CD4-positive, alpha-beta T cell treated with Interleukin-17A for 1 hour (primary cell): ENCODE measurements around the gene PLXNB3.
"Not testable (repeated sequence)": the region's sequence is repeated elsewhere in the genome, so short reads cannot be mapped to it uniquely, and the experiment has no call there.

Experiments
- DNase-seq: peaks from one replicate; pipeline ENCODE4 v3.0.0-alpha.2; 2020

The PLXNB3 gene

GRCh38 chrX:153733651-153734240, 30.3 kb upstream of the PLXNB3 start:
- no peak for DNase-seq

GRCh38 chrX:153734871-153735270, 29.2 kb upstream of the PLXNB3 start:
- no peak for DNase-seq

- DNase-seq = peak; percentile 48
Observed at GRCh38 chrX:153735274-153735673, 28.8 kb upstream of the PLXNB3 start.

GRCh38 chrX:153736071-153736820, 27.8 kb upstream of the PLXNB3 start:
- no peak for DNase-seq

- DNase-seq = no peak
Observed at GRCh38 chrX:153736871-153737441, 27.1 kb upstream of the PLXNB3 start.

GRCh38 chrX:153738056-153738605, 25.9 kb upstream of the PLXNB3 start:
- DNase-seq = no peak

- DNase-seq = peak; percentile 20
Observed at GRCh38 chrX:153739754-153740486, 24.1 kb upstream of the PLXNB3 start.

- no peak for DNase-seq
Observed at GRCh38 chrX:153740631-153741222, 23.3 kb upstream of the PLXNB3 start.

- DNase-seq = no peak
Observed at GRCh38 chrX:153741446-153741845, 22.6 kb upstream of the PLXNB3 start.

GRCh38 chrX:153742111-153742510, 21.9 kb upstream of the PLXNB3 start:
- not testable (repeated sequence) for DNase-seq

- DNase-seq = not testable (repeated sequence)
Observed at GRCh38 chrX:153742796-153743467, 21.1 kb upstream of the PLXNB3 start.

GRCh38 chrX:153743468-153744209, 20.4 kb upstream of the PLXNB3 start:
- DNase-seq = not testable (repeated sequence)

- DNase-seq = no peak
Observed at GRCh38 chrX:153744210-153745066, 19.6 kb upstream of the PLXNB3 start.

- not testable (repeated sequence) for DNase-seq
Observed at GRCh38 chrX:153745067-153745433, 19.0 kb upstream of the PLXNB3 start.

GRCh38 chrX:153746359-153746758, 17.7 kb upstream of the PLXNB3 start:
- DNase-seq = no peak

GRCh38 chrX:153746991-153747390, 17.1 kb upstream of the PLXNB3 start:
- not testable (repeated sequence) for DNase-seq

GRCh38 chrX:153749017-153749416, 15.0 kb upstream of the PLXNB3 start:
- DNase-seq = not testable (repeated sequence)

- no peak for DNase-seq
Observed at GRCh38 chrX:153750127-153750774, 13.8 kb upstream of the PLXNB3 start.

GRCh38 chrX:153755136-153755535, 8.9 kb upstream of the PLXNB3 start:
- no peak for DNase-seq

- no peak for DNase-seq
Observed at GRCh38 chrX:153761863-153762262, 2.2 kb upstream of the PLXNB3 start.
